ENCODE measurements around the gene PDE7B. TPM values are rescaled to one million over a fixed set of nuclear protein-coding genes. Genes with fewer than 3 reads are reported as not detected.
A peak's percentile ranks its signal among the peaks of the same experiment; 100 is the strongest.

Gene PDE7B
- total and polyA plus RNA-seq, 2 of the 8 experiments (the other 6 are each of a cell fraction or from before 2014, with no cell fraction given) = not detected

DNA sequence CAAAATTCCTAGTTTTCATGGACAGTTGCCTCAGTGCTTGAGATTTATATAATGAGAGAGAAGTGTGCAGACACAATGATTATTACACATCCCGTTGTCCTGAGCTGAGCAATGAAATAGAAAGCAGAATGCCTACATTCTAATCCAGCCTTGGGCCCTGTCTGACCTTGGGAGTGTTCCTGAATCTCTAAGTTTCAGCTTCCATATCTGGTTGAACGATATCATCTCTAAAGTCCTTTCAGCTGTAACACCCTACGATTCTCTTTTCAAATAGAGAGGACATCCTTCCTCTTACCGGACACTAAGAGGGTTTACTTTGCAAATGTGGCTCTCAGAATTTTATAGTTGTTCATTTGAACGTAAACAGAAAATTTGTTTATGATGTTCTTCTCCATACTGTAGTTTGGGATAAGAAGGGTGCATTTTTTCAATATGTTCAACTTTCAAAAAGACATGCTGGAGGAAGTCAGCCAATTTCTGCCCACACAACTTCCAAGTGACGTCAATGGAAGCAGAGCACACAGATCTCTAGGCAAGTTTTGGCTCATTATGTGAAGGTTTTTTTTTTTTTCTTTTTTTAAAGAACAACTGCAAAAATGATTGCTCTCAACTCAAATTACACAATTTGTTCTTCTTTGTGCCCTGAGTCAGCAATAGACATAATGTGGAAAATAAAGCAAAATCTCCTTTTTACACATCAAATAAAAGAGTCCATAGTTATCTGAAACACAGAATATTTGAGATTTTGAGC lies 50.4 kb downstream of the PDE7B start:
- Histone ChIP-seq H3K18ac (ENCODE audit: extremely low read depth, low read length) (no peak overlapping the region), H2AK5ac (ENCODE audit: low read depth, low read length) (no peak overlapping the region), H2AFZ (ENCODE audit: low read length) (0 out of 2 replicates have a peak overlapping the region, but pooled peaks have one; percentile 19), H3K9ac (replicated peaks in 1 of 4; ENCODE audit: extremely low read depth in 1 of 4, low read depth in 3 of 4, low read length in 3 of 4) (no peak overlapping the region), H3K27me3 (replicated peaks in 1 of 4; ENCODE audit: control insufficient read depth in 3 of 4, extremely low read depth in 1 of 4, insufficient read depth in 3 of 4, low read length in 3 of 4) (no peaks in the 10 kb centered on the region), H2BK15ac (ENCODE audit: low read length) (no peak overlapping the region), H3K9me3 (ENCODE audit: insufficient read depth in 2 of 2, low read depth in 1 of 2, low read length in 1 of 2) (no peaks in the 10 kb centered on the region), H3K56ac (replicated peaks; ENCODE audit: insufficient read length, low read depth, low read length) (no peak overlapping the region), H3K4ac (replicated peaks; ENCODE audit: insufficient read length, low read depth, low read length) (no peak overlapping the region), H3K79me1 (ENCODE audit: low read depth, low read length) (no peaks in the 10 kb centered on the region), H3K23ac (ENCODE audit: insufficient read length) (no peak overlapping the region), H3K79me2 (ENCODE audit: control insufficient read depth in 1 of 2, insufficient read depth in 2 of 2, low read length in 2 of 2) (no peaks in the 10 kb centered on the region), H2BK20ac (ENCODE audit: low read length) (no peak overlapping the region), H4K91ac (replicated peaks; ENCODE audit: insufficient read length, low read length) (no peak overlapping the region), H3K27ac (ENCODE audit: low read depth, low read length) (no peak overlapping the region), H3K4me3 (ENCODE audit: extremely low read depth in 1 of 4, insufficient read depth in 2 of 4, low read depth in 3 of 4, low read length in 4 of 4) (no peak overlapping the region), H4K5ac (ENCODE audit: insufficient read length, low read depth, low read length) (no peak overlapping the region), H3K14ac (ENCODE audit: insufficient read length) (no peak overlapping the region), H3K4me1 (replicated peaks in 1 of 4; ENCODE audit: control insufficient read depth in 3 of 4, insufficient read depth in 4 of 4, low read length in 3 of 4) (no peaks in the 10 kb centered on the region), H2BK120ac (replicated peaks; ENCODE audit: low read depth, low read length) (no peak overlapping the region), H2BK12ac (ENCODE audit: low read depth, low read length) (no peak overlapping the region), H4K20me1 (replicated peaks in 1 of 2; ENCODE audit: control insufficient read depth in 1 of 2, insufficient read depth in 2 of 2, low read length in 2 of 2) (no peaks in the 10 kb centered on the region), H2BK5ac (ENCODE audit: low read depth, low read length) (no peak overlapping the region), H4K8ac (ENCODE audit: extremely low read depth, insufficient read depth, low read length) (no peak overlapping the region), H3K23me2 (ENCODE audit: low read depth, low read length) (no peaks in the 10 kb centered on the region; the same call in 1 of the 2 replicates), H3K36me3 (ENCODE audit: control insufficient read depth in 2 of 4, insufficient read depth in 4 of 4, low read length in 3 of 4) (no peaks in the 10 kb centered on the region), H3K4me2 (ENCODE audit: insufficient read depth in 1 of 2, low read depth in 2 of 2, low read length in 2 of 2) (no peak overlapping the region)
- ChIA-PET POLR2A (ENCODE audit: partially characterized antibody) (no interaction called here), CTCF (ENCODE audit: partially characterized antibody) (interaction anchor here (1.0 to 2.9 kb wide), 2 partner anchors 8 to 50 kb away, joined by 3 to 14 read pairs; partner anchors contain the start of gene PDE7B)
- 91% methylated on average over 6 of the region's 6 CpGs; no CpG with 5 or more reads in 1 of the 2 experiments for WGBS, 2 experiments (ENCODE audit: extremely low coverage in 1 of 2, insufficient coverage in 1 of 2, insufficient read length in 1 of 2, insufficient replicate concordance in 2 of 2, low coverage in 1 of 2, low lambda C conversion rate in 2 of 2, missing lambda C conversion rate in 1 of 2)
- no peak for DNase-seq (ENCODE audit: low read depth in 1 of 2, low spot score in 2 of 2)
- TF ChIP-seq SAP30 (IDR thresholded peaks at IDR 0.05; ENCODE audit: insufficient read depth, insufficient replicate concordance, low read length) (no peak), KDM1A (IDR thresholded peaks at IDR 0.05; ENCODE audit: borderline replicate concordance, low read length) (no peak), GTF2F1 (IDR thresholded peaks at IDR 0.05; ENCODE audit: borderline replicate concordance, low read depth, low read length) (no peak), SP2 (IDR thresholded peaks at IDR 0.05; ENCODE audit: low read length) (no peak), POU5F1 (IDR thresholded peaks at IDR 0.05; ENCODE audit: low read depth, low read length) (no peak), POLR2A (IDR thresholded peaks at IDR 0.05; ENCODE audit: control extremely low read depth in 1 of 2, low read depth in 2 of 2, low read length in 2 of 2) (no peak), JUN (IDR thresholded peaks at IDR 0.05; ENCODE audit: low read depth, low read length) (no peak), NANOG (IDR thresholded peaks at IDR 0.05; ENCODE audit: insufficient read depth, low read depth, low read length, poor library complexity, severe bottlenecking) (no peak), ZNF274 (IDR thresholded peaks at IDR 0.05; ENCODE audit: borderline replicate concordance, extremely low read depth, low read length) (no peak)
- FAIRE-seq = no peak

All from H1 (cell line).